Transverse colon (tissue), 4 donors: Measurements from ENCODE around the gene CNOT3.

ENCODE experiments used
- CTCF ChIP-seq, 5 experiments: fragments of 200-600 bp in 3 of 5; fragments of 450-650 bp in 2 of 5; sonication (generic) in 3 of 5; IDR thresholded peaks; 1 replicate in 2 of 5; 2 replicates in 3 of 5; pipeline ENCODE4 v1.5.1; 2016 to 2017; ENCODE audit warnings: antibody characterized with exemption in 5 of 5, inconsistent platforms in 3 of 5, mild to moderate bottlenecking in 2 of 5, moderate library complexity in 1 of 5
- POLR2A ChIP-seq: fragments of 450-650 bp; IDR thresholded peaks from one replicate; pipeline ENCODE4 v1.6.1; 2016; ENCODE audit warnings: antibody characterized with exemption, mild to moderate bottlenecking, moderate library complexity
- POLR2AphosphoS5 ChIP-seq, 3 donors: sonication (generic); formaldehyde crosslinking; IDR thresholded peaks; one replicate each; pipeline ENCODE4 v1.6.1; 2016; ENCODE audit warnings: antibody characterized with exemption in 3 of 3

- TF ChIP-seq CTCF (IDR thresholded peaks at IDR 0.05) (no peak), POLR2AphosphoS5 (IDR thresholded peaks at IDR 0.05) (no peak), POLR2A (no peak)
Measured at GRCh38 chr19:54180691-54181091, 43.1 kb downstream of the CNOT3 start.
